ENCODE measurements around the gene ALKBH8.

DNA sequence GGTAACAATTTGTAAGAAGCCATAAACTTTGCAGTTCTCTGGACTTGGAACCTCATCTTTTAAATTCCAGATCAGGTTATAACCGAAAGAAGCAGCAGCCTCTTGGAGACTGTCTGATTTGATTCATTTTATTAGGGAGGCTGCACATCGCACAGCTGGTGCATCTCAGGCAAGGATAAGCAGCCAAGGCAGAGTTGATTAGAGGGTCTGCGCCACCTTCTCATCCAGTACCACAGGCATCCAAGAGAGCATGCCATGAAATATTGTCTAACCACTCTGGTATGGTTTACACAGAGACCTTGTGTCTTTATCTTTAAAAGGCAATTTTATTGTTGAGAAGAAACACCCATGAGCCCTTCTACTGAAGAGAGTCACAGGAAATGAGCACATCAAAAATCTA lies 91.7 kb downstream of the ALKBH8 start:
- TF ChIP-seq, protein P1, sequence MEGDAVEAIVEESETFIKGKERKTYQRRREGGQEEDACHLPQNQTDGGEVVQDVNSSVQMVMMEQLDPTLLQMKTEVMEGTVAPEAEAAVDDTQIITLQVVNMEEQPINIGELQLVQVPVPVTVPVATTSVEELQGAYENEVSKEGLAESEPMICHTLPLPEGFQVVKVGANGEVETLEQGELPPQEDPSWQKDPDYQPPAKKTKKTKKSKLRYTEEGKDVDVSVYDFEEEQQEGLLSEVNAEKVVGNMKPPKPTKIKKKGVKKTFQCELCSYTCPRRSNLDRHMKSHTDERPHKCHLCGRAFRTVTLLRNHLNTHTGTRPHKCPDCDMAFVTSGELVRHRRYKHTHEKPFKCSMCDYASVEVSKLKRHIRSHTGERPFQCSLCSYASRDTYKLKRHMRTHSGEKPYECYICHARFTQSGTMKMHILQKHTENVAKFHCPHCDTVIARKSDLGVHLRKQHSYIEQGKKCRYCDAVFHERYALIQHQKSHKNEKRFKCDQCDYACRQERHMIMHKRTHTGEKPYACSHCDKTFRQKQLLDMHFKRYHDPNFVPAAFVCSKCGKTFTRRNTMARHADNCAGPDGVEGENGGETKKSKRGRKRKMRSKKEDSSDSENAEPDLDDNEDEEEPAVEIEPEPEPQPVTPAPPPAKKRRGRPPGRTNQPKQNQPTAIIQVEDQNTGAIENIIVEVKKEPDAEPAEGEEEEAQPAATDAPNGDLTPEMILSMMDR (IDR thresholded peaks at IDR 0.05; ENCODE audit: low read length) = no peak
- no peak for TF ChIP-seq EZH2 (IDR thresholded peaks at IDR 0.05; ENCODE audit: borderline replicate concordance, low read length)
